CD4-positive, alpha-beta T cell (primary cell): Measurements from ENCODE around the gene FNBP1L. TPM values are rescaled to one million over a fixed set of nuclear protein-coding genes. Genes with fewer than 3 reads are reported as not detected.

Experiments used
- ATAC-seq: fragments of 200-7000 bp; cut with Tn5 transposase; one replicate; pipeline ENCODE4 v1.10.0; 2022; ENCODE audit warnings: mild to moderate bottlenecking; ENCODE audit not compliant: poor library complexity
- CTCF ChIA-PET: fragments of 350-600 bp; sonication (Branson Sonifier 250); formaldehyde crosslinking; loops from one replicate; lab custom pipeline; 2021; ENCODE audit warnings: antibody characterized with exemption, inconsistent platforms; lab: Charles Lee
- POLR2A ChIA-PET: fragments of 350-600 bp; sonication (Branson Sonifier 250); formaldehyde crosslinking; loops from one replicate; lab custom pipeline; 2021; ENCODE audit warnings: antibody characterized with exemption, inconsistent platforms; lab: Charles Lee
- DNase-seq, 14 experiments: peaks; one replicate each; pipeline ENCODE4 v3.0.0-alpha.2; 2013 to 2020; ENCODE audit warnings: mixed read lengths in 2 of 14
- H3K27ac ChIP-seq, 2 donors: one replicate each; pipeline versions ENCODE4 v1.5.1 to v1.7.0; 2013; ENCODE audit warnings: low read length in 2 of 2, low read depth in 1 of 2, mild to moderate bottlenecking in 1 of 2
- H3K27me3 ChIP-seq, 2 experiments: 1 replicate in 1 of 2; 2 replicates in 1 of 2; pipeline versions ENCODE4 v1.6.1 to v1.7.0; 2013; ENCODE audit warnings: low read length in 2 of 2, control low read depth in 1 of 2, mild to moderate bottlenecking in 1 of 2, moderate library complexity in 1 of 2; ENCODE audit not compliant: insufficient read depth in 2 of 2, control insufficient read depth in 1 of 2
- H3K36me3 ChIP-seq: one replicate; pipeline ENCODE4 v1.6.1; 2013; ENCODE audit warnings: low read length, control low read depth; ENCODE audit not compliant: insufficient read depth
- H3K4me1 ChIP-seq: one replicate; pipeline ENCODE4 v1.6.1; 2013; ENCODE audit warnings: low read length, control low read depth; ENCODE audit not compliant: insufficient read depth
- H3K4me3 ChIP-seq: one replicate; pipeline ENCODE4 v1.5.1; 2013; ENCODE audit warnings: mild to moderate bottlenecking, low read length, moderate library complexity
- H3K9me3 ChIP-seq, 2 experiments: 1 replicate in 1 of 2; 2 replicates in 1 of 2; pipeline versions ENCODE4 v1.6.1 to v1.7.0; 2013; ENCODE audit warnings: low read length in 2 of 2, mild to moderate bottlenecking in 2 of 2, control low read depth in 1 of 2, moderate library complexity in 1 of 2; ENCODE audit not compliant: control insufficient read depth in 1 of 2, insufficient read depth in 1 of 2
- H3K27ac Mint-ChIP-seq: one replicate; pipeline ENCODE4 v1.8.0; 2020; ENCODE audit warnings: mixed read lengths
- H3K27me3 Mint-ChIP-seq: one replicate; pipeline ENCODE4 v1.8.0; 2021; ENCODE audit warnings: mixed read lengths
- H3K36me3 Mint-ChIP-seq: one replicate; pipeline ENCODE4 v1.8.0; 2021; ENCODE audit warnings: low read depth, mixed read lengths
- H3K4me1 Mint-ChIP-seq: one replicate; pipeline ENCODE4 v1.8.0; 2021; ENCODE audit warnings: low read depth, mixed read lengths
- H3K4me3 Mint-ChIP-seq: one replicate; pipeline ENCODE4 v1.8.0; 2020; ENCODE audit warnings: mild to moderate bottlenecking, mixed read lengths
- H3K9me3 Mint-ChIP-seq: one replicate; pipeline ENCODE4 v1.8.0; 2020; ENCODE audit warnings: mixed read lengths
- intact Hi-C, 2 experiments: fragments of 100-400 bp; cut with DNase I in 1 of 2; cut with micrococcal nuclease in 1 of 2; formaldehyde crosslinking; loops; one replicate each; pipeline versions ENCODE4 v1.15.1 to v1.9.0; 2023 to 2025; cut with DNase I, micrococcal nuclease
- total RNA-seq, 174 experiments: library from RNA in 2 of 174; stranded (reverse) in 2 of 174; gene quantifications; one replicate each; pipeline ENCODE4 v1.2.3 and lab custom pipeline; 2021 to 2026
- TF ChIP-seq, protein P1 (sequence below): fragments of 200-600 bp; IDR thresholded peaks from one replicate; pipeline ENCODE4 v1.8.0; 2022; ENCODE audit warnings: antibody characterized with exemption, mild to moderate bottlenecking

Gene FNBP1L
- total RNA-seq, 2 experiments from 2014 or later: 1.1 TPM

DNA sequence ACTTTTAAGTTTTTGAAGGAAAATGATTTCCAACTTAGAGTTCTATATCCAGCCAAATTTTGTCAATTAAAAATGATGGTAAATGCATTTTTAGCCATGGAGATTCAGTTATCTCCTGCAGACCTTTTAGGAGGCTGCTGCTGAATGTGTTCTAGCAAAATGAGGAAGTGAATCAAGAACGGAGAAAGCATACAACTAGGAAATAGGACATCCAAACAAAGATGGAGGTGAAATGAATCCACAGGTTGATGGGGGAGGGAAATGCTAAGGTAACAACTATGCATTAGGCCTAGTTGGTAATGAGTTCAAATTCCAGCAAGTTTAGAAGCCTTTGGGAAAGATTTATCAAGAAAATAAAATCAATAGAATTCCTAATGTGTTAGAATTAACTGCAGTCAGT is 80.5 kb downstream of the FNBP1L start:
- no peaks in the 10 kb centered on the region for H3K4me1 Mint-ChIP-seq
- no peak for ATAC-seq
- TF ChIP-seq, protein P1, sequence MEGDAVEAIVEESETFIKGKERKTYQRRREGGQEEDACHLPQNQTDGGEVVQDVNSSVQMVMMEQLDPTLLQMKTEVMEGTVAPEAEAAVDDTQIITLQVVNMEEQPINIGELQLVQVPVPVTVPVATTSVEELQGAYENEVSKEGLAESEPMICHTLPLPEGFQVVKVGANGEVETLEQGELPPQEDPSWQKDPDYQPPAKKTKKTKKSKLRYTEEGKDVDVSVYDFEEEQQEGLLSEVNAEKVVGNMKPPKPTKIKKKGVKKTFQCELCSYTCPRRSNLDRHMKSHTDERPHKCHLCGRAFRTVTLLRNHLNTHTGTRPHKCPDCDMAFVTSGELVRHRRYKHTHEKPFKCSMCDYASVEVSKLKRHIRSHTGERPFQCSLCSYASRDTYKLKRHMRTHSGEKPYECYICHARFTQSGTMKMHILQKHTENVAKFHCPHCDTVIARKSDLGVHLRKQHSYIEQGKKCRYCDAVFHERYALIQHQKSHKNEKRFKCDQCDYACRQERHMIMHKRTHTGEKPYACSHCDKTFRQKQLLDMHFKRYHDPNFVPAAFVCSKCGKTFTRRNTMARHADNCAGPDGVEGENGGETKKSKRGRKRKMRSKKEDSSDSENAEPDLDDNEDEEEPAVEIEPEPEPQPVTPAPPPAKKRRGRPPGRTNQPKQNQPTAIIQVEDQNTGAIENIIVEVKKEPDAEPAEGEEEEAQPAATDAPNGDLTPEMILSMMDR: no peak
- intact Hi-C loops: no loop called here
- Histone ChIP-seq H3K27ac (no peak overlapping the region), H3K36me3 (no peaks in the 10 kb centered on the region), H3K4me1 (no peaks in the 10 kb centered on the region), H3K27me3 (no peaks in the 10 kb centered on the region), H3K9me3 (no peaks in the 10 kb centered on the region), H3K4me3 (no peak overlapping the region)
- ChIA-PET CTCF (no interaction called here), POLR2A (no interaction called here)
- DNase-seq: no peak
- H3K27ac Mint-ChIP-seq: no peak overlapping the region
- no peaks in the 10 kb centered on the region for H3K9me3 Mint-ChIP-seq
- no peak overlapping the region for H3K4me3 Mint-ChIP-seq
- H3K27me3 Mint-ChIP-seq: no peaks in the 10 kb centered on the region
- H3K36me3 Mint-ChIP-seq: no peaks in the 10 kb centered on the region

DNA sequence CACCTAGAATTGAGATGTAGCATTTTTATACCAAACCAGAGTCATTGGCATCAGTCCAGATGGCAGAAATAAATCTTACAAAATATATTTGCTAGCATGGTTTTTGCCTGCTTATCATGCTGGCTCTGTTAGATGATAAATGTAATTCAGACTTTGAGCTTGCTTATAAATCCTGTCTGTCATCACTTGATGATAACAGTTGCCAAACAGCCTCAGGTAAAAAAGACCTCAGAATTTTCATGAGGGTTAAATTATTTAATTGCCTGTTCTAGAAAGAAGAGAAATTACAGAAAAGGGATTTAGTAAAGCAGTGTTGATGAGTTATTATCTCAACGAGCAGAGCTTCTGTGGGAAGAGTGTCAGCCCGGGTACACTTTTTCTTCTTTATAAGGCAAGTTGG is 83.3 kb downstream of the FNBP1L start:
- POLR2A ChIA-PET: no interaction called here
- no peaks in the 10 kb centered on the region for H3K27me3 Mint-ChIP-seq

DNA sequence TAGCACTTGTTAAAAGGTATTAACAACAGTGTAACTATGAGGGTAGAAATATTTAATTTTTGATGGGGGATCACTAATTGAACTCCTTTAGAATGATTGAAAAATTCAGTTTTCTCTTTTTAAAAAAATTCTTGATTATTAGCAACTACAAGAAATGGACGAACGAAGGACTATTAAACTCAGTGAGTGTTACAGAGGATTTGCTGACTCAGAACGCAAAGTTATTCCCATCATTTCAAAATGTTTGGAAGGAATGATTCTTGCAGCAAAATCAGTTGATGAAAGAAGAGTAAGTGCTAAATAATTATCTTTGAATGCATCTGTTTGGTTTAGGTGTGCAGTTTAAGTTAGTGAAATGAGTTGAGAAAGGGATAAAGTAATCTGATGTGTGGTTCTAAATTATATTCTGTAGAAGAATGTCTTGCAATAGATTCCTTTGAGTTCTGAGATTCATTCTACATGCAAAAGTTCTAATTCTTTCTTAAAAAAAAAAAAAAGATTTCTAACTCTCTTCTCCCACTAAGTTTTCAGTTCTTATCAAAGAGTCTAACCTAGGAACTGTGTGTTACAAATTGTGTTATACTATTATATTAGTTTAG is 85.0 kb downstream of the FNBP1L start:
- no peak overlapping the region for H3K4me3 ChIP-seq
- Mint-ChIP-seq H3K27me3 (no peaks in the 10 kb centered on the region), H3K36me3 (no peaks in the 10 kb centered on the region), H3K27ac (no peak overlapping the region), H3K9me3 (no peaks in the 10 kb centered on the region), H3K4me1 (no peaks in the 10 kb centered on the region), H3K4me3 (no peak overlapping the region)
- POLR2A ChIA-PET: no interaction called here
- H3K27me3 ChIP-seq: no peaks in the 10 kb centered on the region
- intact Hi-C loops: no loop called here
- H3K9me3 ChIP-seq: no peaks in the 10 kb centered on the region
- TF ChIP-seq, protein P1: no peak
- H3K36me3 ChIP-seq: no peaks in the 10 kb centered on the region
- no peak for DNase-seq
- H3K27ac ChIP-seq: no peak overlapping the region
- no peak for ATAC-seq
- CTCF ChIA-PET: no interaction called here
- H3K4me1 ChIP-seq: no peaks in the 10 kb centered on the region

More for the DNA sequence above, 83.3 kb downstream of the FNBP1L start:
- Histone ChIP-seq H3K4me1 (no peaks in the 10 kb centered on the region), H3K27ac (no peak overlapping the region), H3K9me3 (no peaks in the 10 kb centered on the region), H3K4me3 (no peak overlapping the region), H3K36me3 (no peaks in the 10 kb centered on the region), H3K27me3 (no peaks in the 10 kb centered on the region)
- intact Hi-C loops: no loop called here
- Mint-ChIP-seq H3K4me3 (no peak overlapping the region), H3K4me1 (no peaks in the 10 kb centered on the region), H3K27ac (no peak overlapping the region), H3K9me3 (no peaks in the 10 kb centered on the region), H3K36me3 (no peaks in the 10 kb centered on the region)
- ATAC-seq: no peak
- DNase-seq: no peak
- CTCF ChIA-PET: no interaction called here
- TF ChIP-seq, protein P1: no peak
